ELF-1 (cell line): ENCODE results near the gene METRNL.
A peak's percentile ranks its signal among the peaks of the same experiment; 100 is the strongest.

ENCODE experiments used
- DNase-seq: peaks from one replicate; pipeline ENCODE4 v3.0.0-alpha.2; 2016; ENCODE audit warnings: low read depth, low spot score

The METRNL gene

DNA sequence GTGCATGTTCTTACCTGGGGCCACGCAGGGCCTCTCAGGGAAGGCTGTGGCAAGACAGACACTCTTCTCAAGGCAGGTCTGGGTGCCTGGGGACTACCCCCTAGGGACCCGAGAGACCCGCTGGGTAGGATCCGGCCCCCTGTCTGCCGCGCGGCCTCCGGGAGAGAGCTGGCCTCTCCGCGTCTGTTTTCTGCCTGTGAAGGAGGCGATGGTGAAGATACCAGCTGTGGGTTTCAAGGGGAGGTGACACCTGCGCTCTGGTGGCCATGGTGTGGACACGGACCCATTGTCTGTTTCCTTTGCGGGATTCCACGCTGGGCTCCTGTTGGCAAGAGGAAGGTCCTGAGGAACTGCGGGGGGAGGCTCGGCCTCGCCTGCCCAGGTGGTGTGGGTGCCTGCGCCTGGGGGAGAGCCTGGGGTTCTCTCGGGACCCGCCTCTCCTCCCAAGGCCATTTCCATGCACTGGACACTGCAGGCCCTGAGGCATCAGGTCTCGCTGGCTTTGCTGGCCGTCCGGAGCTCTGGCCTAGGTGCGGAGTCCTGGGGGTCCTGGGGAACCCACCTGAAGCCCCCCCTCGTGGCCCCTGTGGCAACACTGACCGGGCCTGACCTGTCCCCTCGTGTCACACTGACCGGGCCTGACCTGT lies 12.2 kb upstream of the METRNL start:
- DNase-seq = no peak

DNA sequence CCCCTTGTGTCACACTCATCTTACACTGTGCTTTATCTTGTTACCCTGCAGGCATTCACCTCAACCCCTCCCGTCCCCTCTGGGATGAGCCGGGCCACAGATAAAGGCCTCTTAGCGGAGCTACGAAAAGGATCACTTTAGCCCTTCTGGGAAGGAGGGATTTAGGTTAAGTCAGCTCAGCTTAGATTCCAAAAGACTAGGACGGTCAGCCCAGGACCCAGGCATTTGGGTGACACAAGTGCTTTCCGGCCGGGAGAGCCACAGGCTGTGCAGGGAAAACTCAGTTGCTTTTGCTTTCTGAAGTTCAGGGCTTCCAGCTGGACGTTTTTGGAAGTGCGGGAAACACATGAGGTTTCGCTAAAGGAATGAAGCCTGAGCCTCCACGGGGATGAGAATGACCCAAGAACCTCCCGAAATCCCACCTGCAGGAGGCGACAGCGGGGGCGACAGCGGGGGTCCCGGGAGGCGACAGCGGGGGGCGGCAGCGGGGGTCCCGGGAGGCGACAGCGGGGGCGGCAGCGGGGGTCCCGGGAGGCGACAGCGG lies 11.6 kb upstream of the METRNL start:
- peak; percentile 39 for DNase-seq

DNA sequence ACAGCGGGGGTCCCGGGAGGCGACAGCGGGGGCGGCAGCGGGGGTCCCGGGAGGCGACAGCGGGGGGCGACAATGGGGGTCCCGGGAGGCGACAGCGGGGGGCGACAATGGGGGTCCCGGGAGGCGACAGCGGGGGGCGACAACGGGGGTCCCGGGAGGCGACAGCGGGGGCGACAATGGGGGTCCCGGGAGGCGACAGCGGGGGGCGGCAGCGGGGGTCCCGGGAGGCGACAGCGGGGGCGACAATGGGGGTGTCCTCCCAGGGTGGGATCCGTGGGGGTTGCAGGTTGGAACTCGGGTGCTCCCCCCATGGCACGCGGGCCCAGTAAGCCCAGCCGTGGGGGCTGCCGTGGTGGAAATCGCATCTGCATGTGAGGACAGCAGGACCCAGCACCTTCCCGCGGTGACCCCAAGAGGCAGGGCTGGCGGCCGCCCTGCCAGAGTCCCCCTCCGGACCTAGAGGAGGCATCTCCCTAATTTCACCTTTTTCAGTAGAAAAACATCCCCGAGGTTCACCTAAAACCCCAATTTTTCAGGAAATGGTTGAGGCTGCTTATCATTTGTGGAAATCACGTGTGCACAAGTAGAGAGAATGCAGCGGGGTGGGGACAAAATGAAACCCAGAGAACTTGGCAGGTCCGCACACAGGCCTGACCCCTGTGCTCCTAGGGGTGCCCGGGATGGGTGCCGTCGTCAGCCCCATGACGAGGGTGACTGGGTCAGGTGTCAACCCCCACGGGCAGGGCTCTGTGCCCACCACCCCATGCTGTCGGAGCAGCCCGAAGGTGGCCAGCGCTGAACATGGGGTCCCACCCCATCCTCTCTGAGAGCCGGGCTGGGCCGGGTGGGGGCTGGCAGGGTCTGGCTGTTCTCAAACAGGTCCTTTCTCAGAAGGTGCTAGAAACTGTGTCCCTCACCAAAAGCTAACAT lies 10.5 kb upstream of the METRNL start:
- DNase-seq = no peak

DNA sequence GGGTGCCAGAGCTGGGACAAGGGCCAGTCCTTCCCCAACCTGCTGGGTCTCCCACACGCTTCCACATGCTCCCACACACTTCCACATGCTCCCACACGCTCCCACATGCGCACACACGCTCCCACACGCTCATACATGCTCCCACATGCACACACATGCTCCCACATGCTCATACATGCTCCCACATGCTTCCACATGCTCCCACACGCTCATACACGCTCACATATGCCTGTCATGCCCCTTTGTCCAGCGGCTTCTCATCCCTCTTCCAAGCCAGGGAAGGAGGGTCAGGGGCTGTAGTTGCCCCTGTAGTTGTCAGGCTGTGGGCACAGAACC lies 9.9 kb upstream of the METRNL start:
- no peak for DNase-seq

DNA sequence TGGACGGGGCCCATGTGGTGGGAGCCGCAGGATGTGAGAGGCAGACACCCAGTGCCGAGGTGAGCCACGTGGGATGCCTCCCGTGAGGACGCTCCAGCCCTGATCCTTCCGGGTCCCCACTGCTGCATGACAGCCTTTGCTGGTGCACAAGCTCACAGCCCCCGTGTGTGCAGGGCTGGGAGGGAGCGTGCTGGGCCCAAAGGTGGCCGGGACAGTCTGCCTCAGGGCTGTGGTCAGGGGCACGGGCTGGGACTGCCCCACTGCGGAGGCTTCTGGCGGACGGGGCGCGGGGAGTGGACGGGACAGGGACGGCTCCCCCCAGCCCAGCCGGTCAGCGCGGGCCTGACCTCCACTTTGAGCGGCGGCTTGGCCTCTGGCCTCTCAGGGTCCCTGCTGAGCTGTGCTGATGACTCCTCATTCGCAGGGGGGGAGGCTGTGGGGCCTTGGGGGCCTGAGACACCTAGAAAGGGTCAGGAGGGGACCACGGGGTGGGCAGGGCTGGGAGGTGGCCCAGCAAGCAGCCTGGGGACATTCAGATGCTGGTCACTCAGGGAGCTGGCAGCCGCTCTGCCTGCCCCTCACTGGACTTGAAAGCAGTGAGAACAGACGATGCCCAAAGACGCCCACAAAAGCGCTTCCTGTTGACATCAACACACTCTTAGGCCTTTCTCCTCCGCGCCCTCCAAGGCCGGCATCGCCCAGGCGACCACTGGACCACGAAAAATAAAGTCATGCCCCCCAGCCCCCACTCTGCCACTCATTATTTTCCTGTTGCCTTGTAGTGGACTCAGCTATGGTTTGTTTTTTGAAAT lies 9.3 kb upstream of the METRNL start:
- no peak for DNase-seq

DNA sequence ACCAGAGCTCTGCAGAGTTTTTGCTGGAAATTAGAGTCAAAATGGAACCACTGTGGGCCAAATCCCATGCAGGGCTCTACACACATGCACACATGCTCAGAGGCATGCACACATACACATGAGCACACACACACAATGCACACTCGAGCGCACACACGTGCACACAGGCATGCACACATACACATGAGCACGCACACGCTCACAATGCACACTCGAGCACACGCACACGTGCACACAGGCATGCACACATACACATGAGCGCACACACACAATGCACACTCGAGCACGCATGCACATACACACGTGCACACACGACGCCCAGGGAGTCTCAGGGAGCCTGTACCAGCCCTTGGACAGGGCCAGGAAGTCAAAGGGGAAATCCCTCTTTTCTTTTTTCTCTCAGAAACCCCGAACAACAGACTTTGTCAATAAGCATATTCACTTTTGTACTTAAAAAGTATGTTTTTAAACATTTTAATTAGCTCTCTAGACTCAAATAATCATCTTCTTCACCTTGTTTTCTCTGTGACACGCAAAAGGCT lies 8.5 kb upstream of the METRNL start:
- no peak for DNase-seq

DNA sequence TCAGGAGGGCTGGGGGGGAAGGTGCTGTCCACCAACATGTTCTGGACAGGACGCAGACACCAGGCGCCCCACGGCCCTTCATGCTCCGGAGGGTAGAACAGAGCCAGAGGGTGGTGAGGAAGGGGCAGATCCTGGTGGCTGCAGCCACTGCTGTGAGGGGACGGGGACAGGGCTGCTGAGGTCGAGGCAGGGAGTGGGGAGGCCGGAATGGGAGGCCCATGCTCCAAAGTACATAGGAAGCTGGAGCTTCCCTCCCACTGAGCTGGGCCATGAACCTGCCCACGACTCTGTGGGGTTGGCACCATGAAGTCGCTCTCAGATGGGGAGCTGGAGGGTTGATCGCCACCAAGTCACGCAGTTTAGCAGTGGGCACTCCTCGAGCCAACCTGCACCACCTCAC lies 8.0 kb upstream of the METRNL start:
- no peak for DNase-seq

DNA sequence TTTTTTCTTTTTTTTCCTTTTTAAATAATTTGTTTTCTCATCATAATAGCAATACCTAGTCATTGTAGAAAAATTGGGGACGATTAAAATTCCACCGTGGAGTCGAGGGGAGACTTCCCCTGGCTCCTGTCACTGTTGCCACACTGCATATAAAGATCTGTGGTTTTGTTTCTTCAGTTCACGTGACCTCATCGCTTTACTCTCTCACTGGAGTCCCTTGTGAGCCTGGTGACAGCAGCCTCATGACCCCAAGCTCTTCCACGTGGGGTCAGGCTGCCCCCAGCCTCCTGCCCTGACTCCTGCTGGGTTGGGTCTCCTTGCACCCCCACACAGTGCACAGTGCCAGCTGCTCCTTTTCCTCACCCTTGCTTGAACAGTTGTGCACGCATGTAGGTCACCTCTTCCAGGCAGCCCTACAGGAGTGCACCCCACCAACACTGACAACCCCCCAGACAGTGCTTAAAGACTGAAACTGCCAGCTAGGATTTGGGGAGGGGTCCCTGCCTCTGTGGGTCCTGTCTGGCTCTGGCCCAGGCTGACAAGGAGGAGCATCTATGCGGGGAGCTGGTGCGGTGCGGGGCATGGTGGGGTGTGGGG lies 7.3 kb upstream of the METRNL start:
- DNase-seq = no peak

DNA sequence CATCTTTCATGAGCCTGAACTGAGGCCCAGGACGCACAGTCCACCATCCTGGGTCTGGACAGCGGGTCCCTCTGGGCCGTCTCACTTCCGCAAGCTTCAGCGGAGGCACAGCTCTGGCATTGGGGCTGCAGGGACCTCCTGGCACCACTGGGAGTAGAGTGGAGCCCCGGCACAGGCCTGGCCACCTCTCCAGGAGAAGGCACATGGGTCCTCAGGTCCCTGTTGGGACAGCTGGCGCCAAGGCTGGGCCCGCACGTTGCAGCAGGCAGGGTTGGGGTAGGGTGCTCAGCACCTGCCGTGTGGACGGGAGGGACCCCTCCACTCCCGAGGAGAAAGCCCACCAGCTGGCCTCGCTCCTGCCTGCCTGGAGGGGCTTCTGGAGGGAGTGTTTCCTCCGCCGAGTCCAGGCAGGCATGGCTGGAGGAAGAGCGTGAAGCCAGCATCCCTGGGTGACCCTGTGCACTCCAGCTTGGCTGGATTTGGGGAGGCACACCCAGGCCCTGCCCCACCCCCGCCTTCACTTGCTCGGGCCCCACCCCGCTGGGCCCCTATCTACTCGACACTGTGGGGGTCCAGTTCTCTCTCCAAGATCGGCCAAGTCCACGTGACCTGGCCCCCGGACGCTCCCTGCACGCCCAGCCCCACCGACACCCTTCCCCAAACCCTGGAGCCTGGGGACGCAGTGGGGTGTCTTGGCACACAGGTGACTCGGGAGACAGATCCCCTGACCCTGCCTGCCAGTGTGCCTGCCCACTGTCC lies 6.6 kb upstream of the METRNL start:
- DNase-seq = no peak

DNA sequence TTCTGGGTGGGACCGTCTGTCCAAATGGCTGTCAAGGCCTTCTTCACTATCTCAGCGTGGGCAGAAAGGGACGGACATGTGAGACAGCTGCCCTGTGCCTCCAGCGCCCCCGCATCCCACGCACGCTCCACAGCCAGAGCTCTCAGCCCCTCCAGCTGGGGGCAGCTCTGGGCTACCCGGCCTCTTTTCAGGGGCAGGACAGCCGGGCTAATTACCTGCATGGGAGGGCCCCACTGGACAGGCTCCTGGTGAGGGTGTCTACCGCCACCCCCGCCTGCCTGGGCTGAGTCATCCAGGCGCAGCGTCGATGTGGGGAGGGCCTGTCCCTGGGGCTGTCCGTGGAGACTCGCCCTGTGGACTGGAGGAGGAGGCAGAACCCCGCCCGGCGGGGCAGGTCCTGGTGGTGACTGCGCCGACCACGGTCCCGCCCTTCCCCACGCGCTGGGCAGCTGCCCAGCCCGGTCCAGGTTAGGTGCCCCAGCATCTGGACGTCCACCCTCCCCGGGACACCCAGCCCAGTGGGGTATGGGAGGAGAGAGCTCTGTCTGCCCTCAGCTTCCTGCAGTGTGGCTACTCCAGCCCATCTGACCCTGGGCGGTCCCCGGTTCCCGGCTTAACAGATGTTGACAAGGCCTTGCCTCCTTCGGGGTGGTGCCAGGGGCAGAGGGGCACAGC lies 5.9 kb upstream of the METRNL start:
- DNase-seq = no peak

DNA sequence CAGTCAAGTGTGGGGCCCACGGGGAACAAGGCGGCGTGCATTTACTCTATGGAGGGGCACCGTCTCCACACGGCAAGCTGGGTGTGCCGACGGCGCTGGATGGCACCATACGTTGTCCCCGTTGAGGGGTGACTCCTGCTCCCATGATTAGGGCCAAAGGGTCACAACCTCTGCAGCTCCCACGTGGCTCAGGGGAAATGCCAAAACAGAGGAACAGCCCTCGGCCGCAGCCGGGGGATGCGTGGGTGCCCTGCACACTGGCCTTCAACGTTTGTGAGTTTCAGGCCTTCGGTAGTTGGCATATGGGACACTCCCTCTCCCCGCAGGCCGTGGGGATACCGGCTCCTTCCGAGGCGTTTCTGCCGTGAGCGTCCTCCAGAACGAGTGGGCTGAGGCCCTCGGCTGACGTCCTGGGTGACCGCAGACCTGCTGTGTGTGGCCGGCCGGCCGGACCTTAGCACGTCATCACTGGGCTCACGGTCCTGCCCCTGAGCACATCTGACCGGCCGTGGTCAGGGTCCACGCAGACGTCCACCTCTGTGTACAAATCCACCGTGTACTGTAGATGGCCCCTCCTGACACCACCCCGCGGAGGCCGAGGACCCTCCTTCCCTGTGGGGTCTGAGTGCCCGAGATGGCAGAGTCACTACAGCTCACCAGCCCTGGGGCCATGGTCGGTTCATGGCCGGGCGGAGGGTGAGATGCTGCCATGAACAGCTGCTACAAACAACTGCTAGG lies 4.8 kb upstream of the METRNL start:
- DNase-seq = no peak

DNA sequence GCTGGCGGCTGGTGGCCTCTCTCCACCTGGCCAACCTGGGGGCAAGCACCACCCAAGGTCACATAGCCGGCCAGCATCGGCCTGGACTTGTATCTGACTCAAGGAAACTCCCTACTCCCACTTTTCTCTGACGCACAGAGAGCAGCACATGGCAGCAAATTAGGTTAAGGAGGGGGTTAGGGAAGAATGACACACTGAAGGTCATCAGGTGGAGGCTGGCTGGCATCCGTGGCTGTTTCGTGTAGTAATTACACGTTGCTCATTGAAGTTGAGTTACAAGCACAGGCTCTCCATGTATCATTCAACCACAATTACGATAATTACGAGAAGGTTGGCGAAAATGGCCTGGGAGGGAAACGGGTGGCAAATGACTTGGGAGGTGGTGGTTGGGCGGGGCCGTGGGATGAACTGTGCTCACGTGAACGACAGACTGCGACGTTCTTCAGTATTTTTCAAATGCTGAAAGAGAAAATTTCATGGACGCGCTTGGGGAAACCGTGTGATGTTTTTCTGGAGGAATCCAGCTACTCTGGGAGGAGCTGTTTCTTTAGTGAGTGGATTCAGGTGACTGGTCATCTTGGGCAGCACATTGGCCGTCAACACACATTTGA lies 4.0 kb upstream of the METRNL start:
- no peak for DNase-seq

DNA sequence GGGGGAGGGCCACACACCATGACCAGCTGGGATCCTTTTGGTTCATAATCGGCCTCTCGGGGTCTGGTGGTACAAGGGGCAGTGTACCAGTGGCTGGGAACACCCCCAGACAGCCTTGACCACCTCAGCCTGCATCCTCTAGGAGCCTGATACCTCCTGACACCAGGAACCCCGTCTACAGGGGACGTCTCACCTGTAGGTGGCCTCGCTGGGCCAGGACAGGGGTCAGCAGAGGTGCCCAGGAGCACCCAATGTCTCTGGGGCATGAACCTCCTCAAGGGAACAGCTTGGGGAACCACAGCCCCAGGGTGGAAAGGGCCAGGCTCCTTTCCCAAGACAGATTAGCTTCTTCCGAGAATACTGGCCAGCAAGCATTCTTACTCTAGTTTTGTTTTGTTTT lies 2.5 kb upstream of the METRNL start:
- DNase-seq = no peak

DNA sequence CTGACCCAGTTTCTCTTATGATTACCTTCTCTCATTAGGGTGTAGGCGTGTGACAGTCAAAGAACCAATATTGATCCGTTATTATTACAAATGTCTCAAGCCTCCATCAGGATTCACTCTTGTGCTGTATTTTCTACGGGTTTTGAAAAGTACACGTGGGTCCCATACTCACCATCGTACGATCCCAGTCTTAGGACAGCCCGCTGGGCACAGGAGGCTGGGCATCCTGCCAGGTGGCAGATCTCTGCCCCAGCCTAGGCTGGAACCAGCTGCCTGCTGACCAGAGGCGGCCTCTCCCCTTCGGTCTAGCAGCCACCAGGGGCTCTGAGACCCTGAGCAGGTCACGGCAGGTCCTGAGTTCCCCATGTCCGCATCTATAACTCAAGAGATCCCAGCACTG lies 2.0 kb upstream of the METRNL start:
- no peak for DNase-seq

DNA sequence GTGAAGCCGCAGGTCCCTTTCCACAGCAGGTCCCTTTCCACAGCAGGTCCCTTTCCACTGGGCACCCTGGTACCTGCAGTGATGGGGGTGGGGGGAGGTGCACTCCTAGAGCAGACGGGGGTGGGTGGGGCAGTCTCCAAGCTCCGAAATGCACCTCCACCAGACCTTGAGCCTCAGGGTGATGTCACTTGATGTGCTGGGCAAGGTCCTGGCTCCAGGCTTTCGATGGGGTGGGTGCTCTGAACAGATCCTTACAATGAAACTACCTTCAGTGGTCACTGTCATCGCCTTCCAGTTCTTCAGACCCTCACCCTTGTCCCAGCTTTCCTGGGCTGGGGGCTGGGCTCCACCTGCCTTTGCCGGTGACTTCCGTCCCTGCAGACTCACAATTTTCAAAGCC lies 1.5 kb upstream of the METRNL start:
- DNase-seq = no peak

DNA sequence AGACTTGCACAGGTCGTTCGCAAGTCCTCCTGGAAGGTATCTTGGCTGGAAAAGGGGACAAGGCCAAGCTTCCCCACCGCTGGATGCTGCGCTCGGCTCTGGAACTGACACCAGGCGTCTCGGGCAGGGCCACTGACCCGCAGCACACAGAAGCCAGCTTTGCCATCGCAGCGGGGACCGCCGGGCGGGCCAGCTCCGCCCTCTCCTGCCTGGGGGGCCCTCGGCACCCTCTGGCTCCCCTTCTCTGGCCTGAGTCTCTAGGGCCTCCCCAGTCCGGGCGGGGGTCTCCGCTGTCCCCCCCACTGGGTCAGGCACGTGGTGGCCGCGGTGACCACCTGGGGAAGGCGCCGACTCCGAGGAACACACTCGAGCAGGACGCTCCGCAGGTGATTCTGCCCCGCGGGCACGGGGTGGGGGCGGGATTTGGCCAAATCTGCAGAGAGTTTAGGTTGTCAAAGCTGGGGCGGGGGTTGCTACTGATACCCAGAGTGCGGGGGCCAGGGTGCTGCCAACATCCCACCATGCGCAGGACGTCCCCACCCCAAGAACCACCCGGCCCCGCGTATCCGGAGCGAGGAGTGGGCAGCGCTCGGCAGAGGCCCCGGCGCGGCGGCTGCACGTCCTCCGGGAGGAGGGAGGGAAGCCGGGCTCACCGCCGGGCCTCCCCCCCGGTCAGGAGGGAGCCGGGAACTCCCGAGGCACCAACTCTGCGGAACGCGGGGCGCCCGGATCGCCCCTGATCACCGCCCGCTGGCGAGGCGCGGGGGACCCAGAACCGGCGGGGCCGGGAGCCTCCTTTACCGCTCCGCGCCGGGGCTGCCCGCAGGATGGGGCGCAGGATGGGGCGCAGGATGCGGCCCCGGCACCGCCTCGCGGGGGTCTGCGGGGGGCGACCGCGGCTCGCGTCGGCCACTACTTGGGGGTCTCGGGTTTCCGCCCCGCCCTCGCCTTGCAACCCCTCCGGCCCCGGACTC lies 744 bp upstream of the METRNL start:
- no peak for DNase-seq

DNA sequence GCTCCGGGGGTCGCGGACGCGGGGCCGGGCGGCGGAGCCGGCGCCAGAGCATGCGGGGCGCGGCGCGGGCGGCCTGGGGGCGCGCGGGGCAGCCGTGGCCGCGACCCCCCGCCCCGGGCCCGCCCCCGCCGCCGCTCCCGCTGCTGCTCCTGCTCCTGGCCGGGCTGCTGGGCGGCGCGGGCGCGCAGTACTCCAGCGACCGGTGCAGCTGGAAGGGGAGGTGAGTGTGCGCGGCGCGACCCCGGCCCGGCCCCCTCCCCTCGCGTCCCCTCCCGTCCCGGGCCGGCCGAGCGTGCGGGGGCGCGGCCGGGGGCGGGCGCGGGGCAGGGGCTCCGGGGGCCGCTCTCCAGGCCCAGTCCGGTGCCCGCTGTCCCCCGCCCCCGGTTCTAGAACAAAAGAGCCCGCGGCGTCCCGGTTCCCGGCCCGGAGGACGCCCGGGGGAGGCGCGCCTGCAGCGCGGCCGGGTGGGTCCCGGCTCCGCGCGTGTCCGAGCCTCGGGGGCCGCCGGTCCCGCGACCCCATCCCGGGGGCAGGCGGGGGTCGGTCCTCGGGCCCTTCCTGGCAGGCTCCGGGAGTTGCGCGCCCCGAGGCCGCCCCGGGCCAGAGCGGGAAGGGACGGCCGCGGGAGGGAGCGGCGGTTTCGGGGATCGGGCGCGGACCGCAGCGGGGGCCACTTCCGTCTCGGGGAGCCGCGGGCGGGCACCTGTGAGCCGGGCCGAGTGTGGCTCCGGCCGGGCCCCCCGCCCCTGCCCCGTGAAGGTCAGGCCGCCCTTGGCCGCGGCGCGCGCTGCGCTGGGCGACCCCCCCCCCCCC lies 563 bp downstream of the METRNL start:
- no peak for DNase-seq
